Measurements from ENCODE around the gene MSI2.

The MSI2 gene

GRCh38 chr17:57544834-57545463, 288.6 kb downstream of the MSI2 start:
- in situ Hi-C loops (cut with MboI; ENCODE audit: low sequenced_read_pairs) = no loop called here

- in situ Hi-C loops (cut with MboI; ENCODE audit: low sequenced_read_pairs) = no loop called here
Observed at GRCh38 chr17:57545731-57546342, 289.5 kb downstream of the MSI2 start.

GRCh38 chr17:57548421-57549410, 292.4 kb downstream of the MSI2 start:
- in situ Hi-C loops (cut with MboI; ENCODE audit: low sequenced_read_pairs) = no loop called here

GRCh38 chr17:57549468-57549867, 293.1 kb downstream of the MSI2 start:
- in situ Hi-C loops (cut with MboI; ENCODE audit: low sequenced_read_pairs) = no loop called here

- in situ Hi-C loops (cut with MboI; ENCODE audit: low sequenced_read_pairs) = no loop called here
Observed at GRCh38 chr17:57550016-57550415, 293.7 kb downstream of the MSI2 start.

GRCh38 chr17:57550668-57551315, 294.5 kb downstream of the MSI2 start:
- in situ Hi-C loops (cut with MboI; ENCODE audit: low sequenced_read_pairs) = no loop called here

- in situ Hi-C loops (cut with MboI; ENCODE audit: low sequenced_read_pairs) = no loop called here
Observed at GRCh38 chr17:57551321-57552079, 295.2 kb downstream of the MSI2 start.

GRCh38 chr17:57552114-57552624, 295.8 kb downstream of the MSI2 start:
- in situ Hi-C loops (cut with MboI; ENCODE audit: low sequenced_read_pairs) = no loop called here

GRCh38 chr17:57553526-57553925, 297.2 kb downstream of the MSI2 start:
- in situ Hi-C loops (cut with MboI; ENCODE audit: low sequenced_read_pairs) = no loop called here

GRCh38 chr17:57553991-57554825, 297.9 kb downstream of the MSI2 start:
- in situ Hi-C loops (cut with MboI; ENCODE audit: low sequenced_read_pairs) = no loop called here

- in situ Hi-C loops (cut with MboI; ENCODE audit: low sequenced_read_pairs) = no loop called here
Observed at GRCh38 chr17:57554826-57555635, 298.7 kb downstream of the MSI2 start.

GRCh38 chr17:57555636-57556175, 299.4 kb downstream of the MSI2 start:
- in situ Hi-C loops (cut with MboI; ENCODE audit: low sequenced_read_pairs) = no loop called here

GRCh38 chr17:57556320-57556719, 300.0 kb downstream of the MSI2 start:
- in situ Hi-C loops (cut with MboI; ENCODE audit: low sequenced_read_pairs) = no loop called here

- in situ Hi-C loops (cut with MboI; ENCODE audit: low sequenced_read_pairs) = no loop called here
Observed at GRCh38 chr17:57556977-57557376, 300.7 kb downstream of the MSI2 start.

- in situ Hi-C loops (cut with MboI; ENCODE audit: low sequenced_read_pairs) = no loop called here
Observed at GRCh38 chr17:57557416-57557815, 301.1 kb downstream of the MSI2 start.

- in situ Hi-C loops (cut with MboI; ENCODE audit: low sequenced_read_pairs) = no loop called here
Observed at GRCh38 chr17:57557834-57558681, 301.7 kb downstream of the MSI2 start.

- in situ Hi-C loops (cut with MboI; ENCODE audit: low sequenced_read_pairs) = no loop called here
Observed at GRCh38 chr17:57559226-57559625, 302.9 kb downstream of the MSI2 start.
